ENCODE measurements around the gene PDE4D.

GRCh38 chr5:59209758-59210359 is 683.7 kb downstream of the PDE4D start:
- TF ChIP-seq CTCF (IDR thresholded peaks at IDR 0.05; ENCODE audit: extremely low read depth in 1 of 2, insufficient read depth in 1 of 2, low read depth in 1 of 2, low read length in 2 of 2) (no peak), POLR2A (IDR thresholded peaks at IDR 0.05; ENCODE audit: low read depth, low read length) (no peak), EZH2 (IDR thresholded peaks at IDR 0.05; ENCODE audit: borderline replicate concordance, low read depth, low read length, severe bottlenecking) (no peak), MAX (IDR thresholded peaks at IDR 0.05; ENCODE audit: insufficient read depth, insufficient read length) (no peak)

All from endothelial cell of umbilical vein (primary cell).